ENCODE measurements around the gene MRPS9.

The MRPS9 gene

DNA sequence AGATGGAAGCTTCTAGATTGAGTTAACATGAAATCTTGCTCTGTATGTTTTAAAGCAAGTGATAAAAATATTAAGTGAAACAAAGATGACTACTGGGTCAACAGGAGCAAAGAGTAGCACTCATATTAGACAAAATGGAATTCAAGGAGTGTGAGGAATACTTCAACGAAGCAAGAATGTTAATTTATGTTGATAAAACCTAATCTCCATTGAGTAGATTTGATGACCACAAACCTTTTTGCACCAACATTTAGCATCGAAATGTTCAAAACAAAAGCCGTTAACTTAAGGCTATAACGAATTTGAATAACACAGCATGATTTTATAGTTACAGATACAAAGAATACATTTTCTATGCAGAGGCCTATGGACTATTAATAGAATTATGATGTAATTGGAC is 35.7 kb downstream of the MRPS9 start:
- Histone ChIP-seq H3K27me3 (ENCODE audit: control insufficient read depth in 5 of 5, insufficient read depth in 4 of 5, low read length in 5 of 5) (no peaks in the 10 kb centered on the region), H3K9ac (ENCODE audit: low read length in 5 of 5) (no peak overlapping the region), H3K36me3 (ENCODE audit: control insufficient read depth in 5 of 5, insufficient read depth in 5 of 5, low read length in 5 of 5) (peaks cover 0 to 16% (median 3%) of the 10 kb centered on the region in 5 donors), H3K9me3 (ENCODE audit: control insufficient read depth in 5 of 5, low read length in 5 of 5) (no peaks in the 10 kb centered on the region), H3K4me1 (ENCODE audit: control insufficient read depth in 5 of 5, insufficient read depth in 5 of 5, low read length in 5 of 5) (no peaks in the 10 kb centered on the region), H3K27ac (ENCODE audit: low read depth, low read length) (no peak overlapping the region), H3K4me3 (ENCODE audit: low read depth in 1 of 5, low read length in 5 of 5) (no peak overlapping the region)

- no peaks in the 10 kb centered on the region for H3K4me1 ChIP-seq (ENCODE audit: control insufficient read depth in 5 of 5, insufficient read depth in 5 of 5, low read length in 5 of 5)
- H3K27me3 ChIP-seq (ENCODE audit: control insufficient read depth in 5 of 5, insufficient read depth in 4 of 5, low read length in 5 of 5): no peaks in the 10 kb centered on the region
- no peak overlapping the region for H3K4me3 ChIP-seq (ENCODE audit: low read depth in 1 of 5, low read length in 5 of 5)
- no peaks in the 10 kb centered on the region for H3K9me3 ChIP-seq (ENCODE audit: control insufficient read depth in 5 of 5, low read length in 5 of 5)
- peaks cover under 1 to 8% (median 2%) of the 10 kb centered on the region in 5 donors for H3K36me3 ChIP-seq (ENCODE audit: control insufficient read depth in 5 of 5, insufficient read depth in 5 of 5, low read length in 5 of 5)
- no peak overlapping the region for H3K27ac ChIP-seq (ENCODE audit: low read depth, low read length)
- no peak overlapping the region for H3K9ac ChIP-seq (ENCODE audit: low read length in 5 of 5)
These were observed 38.3 kb downstream of the MRPS9 start for GRCh38 chr2:105076121-105076520.

DNA sequence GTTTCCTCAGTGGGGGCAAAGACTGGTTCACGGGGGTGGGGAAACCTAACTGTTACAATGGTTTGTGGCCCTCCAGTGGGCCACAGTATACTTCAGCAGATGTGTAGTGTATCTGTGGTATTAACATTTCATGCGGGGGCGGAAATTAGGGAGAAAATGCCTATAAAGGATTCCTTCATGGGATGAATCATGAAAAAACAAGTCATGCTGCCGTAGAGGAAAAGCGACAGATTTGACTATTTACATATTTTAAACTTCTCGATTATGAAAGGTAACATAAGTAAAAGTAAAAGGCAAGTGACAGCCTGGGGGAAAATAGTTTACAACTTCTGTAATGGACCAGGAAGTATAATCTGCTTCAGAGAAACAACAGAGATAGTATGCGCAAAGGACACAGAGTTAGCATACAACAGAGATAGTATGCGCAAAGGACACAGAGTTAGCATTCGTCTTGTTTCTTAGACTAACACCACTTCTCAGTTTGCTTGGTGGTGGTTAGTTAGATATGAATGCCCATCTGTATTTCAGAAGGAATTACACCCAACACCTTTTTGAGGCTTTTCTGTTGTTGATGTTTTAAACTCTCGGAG is 41.1 kb downstream of the MRPS9 start:
- no peak overlapping the region for H3K9ac ChIP-seq (ENCODE audit: low read length in 5 of 5)

GRCh38 chr2:105080461-105080860 is 42.6 kb downstream of the MRPS9 start:
- Histone ChIP-seq H3K4me3 (ENCODE audit: low read depth in 1 of 5, low read length in 5 of 5) (no peak overlapping the region), H3K36me3 (ENCODE audit: control insufficient read depth in 5 of 5, insufficient read depth in 5 of 5, low read length in 5 of 5) (peaks cover 0 to 10% (median 9%) of the 10 kb centered on the region in 5 donors), H3K4me1 (ENCODE audit: control insufficient read depth in 5 of 5, insufficient read depth in 5 of 5, low read length in 5 of 5) (no peaks in the 10 kb centered on the region), H3K27ac (ENCODE audit: low read depth, low read length) (no peak overlapping the region), H3K9ac (ENCODE audit: low read length in 5 of 5) (no peak overlapping the region), H3K27me3 (ENCODE audit: control insufficient read depth in 5 of 5, insufficient read depth in 4 of 5, low read length in 5 of 5) (no peaks in the 10 kb centered on the region), H3K9me3 (ENCODE audit: control insufficient read depth in 5 of 5, low read length in 5 of 5) (no peaks in the 10 kb centered on the region)

More for the DNA sequence above, 41.1 kb downstream of the MRPS9 start:
- H3K27ac ChIP-seq (ENCODE audit: low read depth, low read length): no peak overlapping the region
- H3K4me3 ChIP-seq (ENCODE audit: low read depth in 1 of 5, low read length in 5 of 5): no peak overlapping the region
- peaks cover 0 to 12% (median 5%) of the 10 kb centered on the region in 5 donors for H3K36me3 ChIP-seq (ENCODE audit: control insufficient read depth in 5 of 5, insufficient read depth in 5 of 5, low read length in 5 of 5)
- no peaks in the 10 kb centered on the region for H3K4me1 ChIP-seq (ENCODE audit: control insufficient read depth in 5 of 5, insufficient read depth in 5 of 5, low read length in 5 of 5)
- H3K27me3 ChIP-seq (ENCODE audit: control insufficient read depth in 5 of 5, insufficient read depth in 4 of 5, low read length in 5 of 5): no peaks in the 10 kb centered on the region
- H3K9me3 ChIP-seq (ENCODE audit: control insufficient read depth in 5 of 5, low read length in 5 of 5): no peaks in the 10 kb centered on the region

DNA sequence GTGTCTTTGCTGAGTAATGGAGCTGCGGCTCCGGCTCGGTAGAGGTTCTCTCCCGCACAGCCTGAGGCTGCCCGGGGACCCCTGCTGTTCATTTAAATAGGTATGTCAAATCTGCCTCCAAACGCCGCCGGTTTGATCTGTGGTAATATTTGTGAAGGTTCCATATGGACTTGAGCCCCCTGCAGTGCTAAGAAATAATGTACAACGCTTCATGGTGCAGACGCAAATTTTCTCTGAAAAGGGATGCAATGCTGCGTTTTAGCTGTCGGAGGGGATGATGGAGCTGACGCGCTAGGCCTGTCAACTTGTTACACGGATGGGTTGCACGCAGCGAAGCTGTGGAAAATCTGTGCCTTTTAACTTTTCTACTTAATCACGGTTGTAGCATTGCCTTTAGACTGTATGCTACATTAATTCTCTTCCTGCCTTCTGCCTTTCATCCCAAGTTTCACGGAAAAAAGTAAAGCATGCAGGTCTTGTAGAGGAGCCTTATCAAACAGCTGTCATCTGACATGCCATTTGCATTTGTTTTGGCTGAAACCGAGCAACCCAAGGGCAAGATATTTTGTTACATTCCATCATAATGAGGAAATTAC is 43.2 kb downstream of the MRPS9 start:
- H3K4me3 ChIP-seq (ENCODE audit: low read depth in 1 of 5, low read length in 5 of 5): no peak overlapping the region

DNA sequence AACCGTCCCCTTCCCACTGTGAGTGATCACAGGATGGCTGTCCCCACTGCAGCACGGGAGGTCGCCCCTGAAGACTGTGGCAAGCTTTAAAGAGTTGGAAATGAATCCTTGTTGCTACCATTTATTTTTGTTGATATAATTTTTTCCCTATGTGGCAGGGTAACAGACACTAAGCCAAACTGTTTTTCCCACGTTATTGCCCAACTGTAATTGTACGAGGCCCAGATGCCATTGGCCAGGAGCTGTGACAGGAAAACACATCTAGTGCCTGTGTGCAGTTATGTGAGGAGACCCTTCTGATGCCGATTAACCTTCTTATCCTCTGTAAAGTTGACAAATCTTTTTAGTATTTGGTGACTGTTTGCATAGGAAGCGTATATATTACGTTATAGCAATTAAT is 44.2 kb downstream of the MRPS9 start:
- no peaks in the 10 kb centered on the region for H3K4me1 ChIP-seq (ENCODE audit: control insufficient read depth in 5 of 5, insufficient read depth in 5 of 5, low read length in 5 of 5)
- H3K27ac ChIP-seq (ENCODE audit: low read depth, low read length): no peak overlapping the region
- peaks cover 0 to 10% (median 9%) of the 10 kb centered on the region in 5 donors for H3K36me3 ChIP-seq (ENCODE audit: control insufficient read depth in 5 of 5, insufficient read depth in 5 of 5, low read length in 5 of 5)
- H3K27me3 ChIP-seq (ENCODE audit: control insufficient read depth in 5 of 5, insufficient read depth in 4 of 5, low read length in 5 of 5): no peaks in the 10 kb centered on the region
- H3K4me3 ChIP-seq (ENCODE audit: low read depth in 1 of 5, low read length in 5 of 5): no peak overlapping the region
- no peak overlapping the region for H3K9ac ChIP-seq (ENCODE audit: low read length in 5 of 5)
- no peaks in the 10 kb centered on the region for H3K9me3 ChIP-seq (ENCODE audit: control insufficient read depth in 5 of 5, low read length in 5 of 5)

More for the DNA sequence above, 43.2 kb downstream of the MRPS9 start:
- Histone ChIP-seq H3K9ac (ENCODE audit: low read length in 5 of 5) (no peak overlapping the region), H3K9me3 (ENCODE audit: control insufficient read depth in 5 of 5, low read length in 5 of 5) (no peaks in the 10 kb centered on the region), H3K36me3 (ENCODE audit: control insufficient read depth in 5 of 5, insufficient read depth in 5 of 5, low read length in 5 of 5) (peaks cover 0 to 10% (median 9%) of the 10 kb centered on the region in 5 donors), H3K27ac (ENCODE audit: low read depth, low read length) (no peak overlapping the region), H3K4me1 (ENCODE audit: control insufficient read depth in 5 of 5, insufficient read depth in 5 of 5, low read length in 5 of 5) (no peaks in the 10 kb centered on the region), H3K27me3 (ENCODE audit: control insufficient read depth in 5 of 5, insufficient read depth in 4 of 5, low read length in 5 of 5) (no peaks in the 10 kb centered on the region)

- H3K4me1 ChIP-seq (ENCODE audit: control insufficient read depth in 5 of 5, insufficient read depth in 5 of 5, low read length in 5 of 5): no peaks in the 10 kb centered on the region
- H3K27ac ChIP-seq (ENCODE audit: low read depth, low read length): no peak overlapping the region
- no peaks in the 10 kb centered on the region for H3K9me3 ChIP-seq (ENCODE audit: control insufficient read depth in 5 of 5, low read length in 5 of 5)
- H3K36me3 ChIP-seq (ENCODE audit: control insufficient read depth in 5 of 5, insufficient read depth in 5 of 5, low read length in 5 of 5): peaks cover 3 to 21% (median 14%) of the 10 kb centered on the region in 5 donors
- no peak overlapping the region for H3K4me3 ChIP-seq (ENCODE audit: low read depth in 1 of 5, low read length in 5 of 5)
- no peak overlapping the region for H3K9ac ChIP-seq (ENCODE audit: low read length in 5 of 5)
- no peaks in the 10 kb centered on the region for H3K27me3 ChIP-seq (ENCODE audit: control insufficient read depth in 5 of 5, insufficient read depth in 4 of 5, low read length in 5 of 5)
These were observed 47.7 kb downstream of the MRPS9 start for GRCh38 chr2:105085525-105085924.

DNA sequence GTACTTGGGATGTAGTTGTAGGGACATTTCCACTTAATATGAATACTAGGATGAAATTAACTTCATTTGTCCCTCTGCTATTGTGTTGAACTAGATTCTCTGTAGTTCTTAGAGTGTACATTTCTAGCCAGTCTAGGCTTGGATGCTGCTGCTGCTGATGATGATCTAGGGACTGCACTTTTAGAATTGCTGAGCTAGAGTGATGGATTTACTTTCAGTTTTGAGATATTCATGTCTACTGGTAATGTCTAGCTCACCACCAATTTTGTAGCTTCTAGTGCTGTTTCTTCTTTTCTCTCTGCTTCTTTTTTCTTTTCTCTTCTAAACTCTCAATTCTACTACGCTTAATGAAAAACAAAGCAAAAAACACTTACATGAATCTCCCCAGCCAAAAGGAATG is 49.4 kb downstream of the MRPS9 start:
- Histone ChIP-seq H3K9me3 (ENCODE audit: control insufficient read depth in 5 of 5, low read length in 5 of 5) (no peaks in the 10 kb centered on the region), H3K4me1 (ENCODE audit: control insufficient read depth in 5 of 5, insufficient read depth in 5 of 5, low read length in 5 of 5) (no peaks in the 10 kb centered on the region), H3K4me3 (ENCODE audit: low read depth in 1 of 5, low read length in 5 of 5) (no peak overlapping the region), H3K9ac (ENCODE audit: low read length in 5 of 5) (no peak overlapping the region), H3K27ac (ENCODE audit: low read depth, low read length) (no peak overlapping the region), H3K36me3 (ENCODE audit: control insufficient read depth in 5 of 5, insufficient read depth in 5 of 5, low read length in 5 of 5) (peaks cover 3 to 21% (median 7%) of the 10 kb centered on the region in 5 donors), H3K27me3 (ENCODE audit: control insufficient read depth in 5 of 5, insufficient read depth in 4 of 5, low read length in 5 of 5) (no peaks in the 10 kb centered on the region)

DNA sequence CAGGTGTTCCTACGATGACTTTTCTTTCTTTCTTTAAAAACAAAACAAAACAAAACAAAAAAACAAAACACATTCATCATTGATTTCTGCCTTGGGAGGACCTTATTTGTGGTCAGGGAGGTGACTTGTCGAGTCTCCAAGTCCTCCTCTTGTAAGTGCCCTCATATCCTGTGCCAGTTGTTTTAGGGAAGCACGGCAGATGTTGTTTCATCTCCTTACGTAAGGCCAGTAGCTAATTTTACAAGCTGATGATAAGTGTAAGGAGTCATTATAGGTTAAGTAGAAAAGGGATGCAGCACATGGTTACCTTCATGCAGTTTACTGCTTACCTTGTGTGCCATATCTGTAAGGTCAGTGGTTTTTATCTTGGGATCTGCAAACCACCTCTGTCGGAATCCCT is 52.2 kb downstream of the MRPS9 start:
- no peaks in the 10 kb centered on the region for H3K9me3 ChIP-seq (ENCODE audit: control insufficient read depth in 5 of 5, low read length in 5 of 5)
- peaks cover 4 to 30% (median 17%) of the 10 kb centered on the region in 5 donors for H3K36me3 ChIP-seq (ENCODE audit: control insufficient read depth in 5 of 5, insufficient read depth in 5 of 5, low read length in 5 of 5)
- no peaks in the 10 kb centered on the region for H3K4me1 ChIP-seq (ENCODE audit: control insufficient read depth in 5 of 5, insufficient read depth in 5 of 5, low read length in 5 of 5)
- H3K27me3 ChIP-seq (ENCODE audit: control insufficient read depth in 5 of 5, insufficient read depth in 4 of 5, low read length in 5 of 5): no peaks in the 10 kb centered on the region
- H3K4me3 ChIP-seq (ENCODE audit: low read depth in 1 of 5, low read length in 5 of 5): no peak overlapping the region
- no peak overlapping the region for H3K9ac ChIP-seq (ENCODE audit: low read length in 5 of 5)
- H3K27ac ChIP-seq (ENCODE audit: low read depth, low read length): no peak overlapping the region

DNA sequence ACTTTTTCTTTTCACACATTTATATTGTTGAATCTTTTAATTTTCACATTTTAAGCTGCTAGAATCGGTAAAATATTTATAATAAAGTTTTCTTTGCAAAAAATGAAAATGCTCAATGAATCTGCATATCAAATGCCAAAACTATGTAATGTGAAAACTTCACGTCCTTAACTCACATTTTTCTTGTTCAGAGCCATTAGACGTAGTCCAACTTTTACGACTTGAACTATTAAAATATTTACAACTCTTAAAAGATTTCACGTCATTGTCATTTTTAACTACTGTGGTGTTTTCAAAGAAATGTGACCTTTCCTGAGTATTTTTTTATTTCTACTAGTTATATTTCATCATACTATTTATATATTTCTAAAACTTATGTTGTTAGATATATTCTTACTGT is 54.9 kb downstream of the MRPS9 start:
- no peak overlapping the region for H3K4me3 ChIP-seq (ENCODE audit: low read depth in 1 of 5, low read length in 5 of 5)
- no peaks in the 10 kb centered on the region for H3K9me3 ChIP-seq (ENCODE audit: control insufficient read depth in 5 of 5, low read length in 5 of 5)
- no peak overlapping the region for H3K27ac ChIP-seq (ENCODE audit: low read depth, low read length)
- H3K27me3 ChIP-seq (ENCODE audit: control insufficient read depth in 5 of 5, insufficient read depth in 4 of 5, low read length in 5 of 5): no peaks in the 10 kb centered on the region
- peaks cover 11 to 35% (median 28%) of the 10 kb centered on the region in 5 donors for H3K36me3 ChIP-seq (ENCODE audit: control insufficient read depth in 5 of 5, insufficient read depth in 5 of 5, low read length in 5 of 5)
- no peaks in the 10 kb centered on the region for H3K4me1 ChIP-seq (ENCODE audit: control insufficient read depth in 5 of 5, insufficient read depth in 5 of 5, low read length in 5 of 5)
- no peak overlapping the region for H3K9ac ChIP-seq (ENCODE audit: low read length in 5 of 5)
